Measurements from ENCODE around the gene OR8B2.
"Not testable (repeated sequence)": the region's sequence is repeated elsewhere in the genome, so short reads cannot be mapped to it uniquely, and the experiment has no call there.

Gene OR8B2

GRCh38 chr11:124384399-124384798 lies at the start of gene OR8B2:
TSS of gene OR8B2 (minus strand) at chr11:124384499. CDS start at chr11:124383343, 1,156 bp downstream.
- no peak for DNase-seq

- DNase-seq: no peak
Measured at GRCh38 chr11:124429599-124429998, 45.3 kb upstream of the OR8B2 start.

GRCh38 chr11:124424384-124424921 lies 40.2 kb upstream of the OR8B2 start, which contains the start of gene OR8B4:
TSS of gene OR8B4 (minus strand) at chr11:124424871. CDS start at chr11:124424871, 0 bp downstream.
- no peak for DNase-seq

- peak; percentile 22 for DNase-seq
Measured at GRCh38 chr11:124421043-124421442, 36.7 kb upstream of the OR8B2 start.

GRCh38 chr11:124415356-124415923 lies 31.1 kb upstream of the OR8B2 start:
- peak; percentile 75 for DNase-seq

- no peak for DNase-seq
Measured at GRCh38 chr11:124409906-124410305, 25.6 kb upstream of the OR8B2 start.

- DNase-seq: no peak
Measured at GRCh38 chr11:124405581-124405980, 21.3 kb upstream of the OR8B2 start.

- DNase-seq: not testable (repeated sequence)
Measured at GRCh38 chr11:124403186-124403585, 18.9 kb upstream of the OR8B2 start.

- DNase-seq: peak; percentile 86
Measured at GRCh38 chr11:124402326-124402922, 18.1 kb upstream of the OR8B2 start.

GRCh38 chr11:124398924-124399323 lies 14.6 kb upstream of the OR8B2 start, which contains the start of gene OR8B3:
TSS of gene OR8B3 (minus strand) at chr11:124399024. CDS start at chr11:124397351, 1,673 bp downstream.
- DNase-seq: no peak

GRCh38 chr11:124396847-124397246 lies 12.5 kb upstream of the OR8B2 start:
- DNase-seq: not testable (repeated sequence)

- DNase-seq: peak; percentile 39
Measured at GRCh38 chr11:124394408-124394807, 10.1 kb upstream of the OR8B2 start.

- not testable (repeated sequence) for DNase-seq
Measured at GRCh38 chr11:124382857-124383256, 1.4 kb downstream of the OR8B2 start.

GRCh38 chr11:124380585-124380984 lies 3.7 kb downstream of the OR8B2 start:
- no peak for DNase-seq

GRCh38 chr11:124376280-124376679 lies 8.0 kb downstream of the OR8B2 start:
- DNase-seq: no peak

- no peak for DNase-seq
Measured at GRCh38 chr11:124359566-124359965, 24.7 kb downstream of the OR8B2 start.

- DNase-seq: no peak
Measured at GRCh38 chr11:124346311-124346955, 37.9 kb downstream of the OR8B2 start.

- DNase-seq: no peak
Measured at GRCh38 chr11:124344346-124344745, 40.0 kb downstream of the OR8B2 start.

- DNase-seq: no peak
Measured at GRCh38 chr11:124340142-124340447, 44.2 kb downstream of the OR8B2 start.

GRCh38 chr11:124339396-124340141 lies 44.7 kb downstream of the OR8B2 start:
- no peak for DNase-seq
